Jurkat, Clone E6-1 (cell line): ENCODE data around the gene DBX2. TPM values are rescaled to one million over a fixed set of nuclear protein-coding genes. Genes with fewer than 3 reads are reported as not detected.
"Not testable (repeated sequence)": the region's sequence is repeated elsewhere in the genome, so short reads cannot be mapped to it uniquely, and the experiment has no call there.

Source experiments
- DNase-seq: peaks from one replicate; pipeline ENCODE4 v3.0.0-alpha.2; 2011; ENCODE audit warnings: low read depth, low spot score
- H3K4me3 ChIP-seq: 2 replicates; pipeline ENCODE4 v1.5.1; 2011; ENCODE audit warnings: mild to moderate bottlenecking, low read length, control low read depth, moderate library complexity
- polyA plus RNA-seq: library from polyadenylated mRNA; unstranded; fragments of >200 nt; gene quantifications from one replicate; pipeline ENCODE4 v1.2.1, GENCODE V29; 2012; ENCODE audit warnings: missing spikeins; ENCODE audit not compliant: insufficient read length, insufficient read depth

Gene DBX2
- not detected for polyA plus RNA-seq

GRCh38 chr12:45050751-45051571 is at the start of gene DBX2:
Gene DBX2, minus strand, starts transcription at chr12:45051099. Its CDS starts 172 bp downstream, at chr12:45050927.
- no peak for DNase-seq
- H3K4me3 ChIP-seq = no peak within 1 kb of the TSS

GRCh38 chr12:45098766-45099165 is 47.9 kb upstream of the DBX2 start:
- DNase-seq = no peak
- no peak overlapping the region for H3K4me3 ChIP-seq

DNA sequence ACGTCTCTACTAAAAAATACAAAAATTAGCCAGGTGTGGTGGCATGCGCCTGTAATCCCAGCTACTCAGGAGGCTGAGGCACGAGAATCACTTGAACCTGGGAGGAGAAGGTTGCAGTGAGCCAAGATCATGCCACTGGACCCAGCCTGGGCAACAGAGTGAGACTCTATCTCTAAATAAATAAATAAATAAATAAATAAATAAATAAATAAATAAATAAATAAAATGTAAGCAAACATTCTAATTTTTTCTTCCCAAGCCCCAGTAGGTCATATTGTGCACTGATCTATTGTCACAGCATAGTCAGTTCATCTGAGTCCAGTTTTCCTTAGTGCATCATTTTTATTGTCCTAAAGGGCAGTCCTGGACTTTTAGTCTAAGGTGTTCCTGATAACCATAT is 44.5 kb upstream of the DBX2 start:
- not testable (repeated sequence) for H3K4me3 ChIP-seq, DNase-seq

DNA sequence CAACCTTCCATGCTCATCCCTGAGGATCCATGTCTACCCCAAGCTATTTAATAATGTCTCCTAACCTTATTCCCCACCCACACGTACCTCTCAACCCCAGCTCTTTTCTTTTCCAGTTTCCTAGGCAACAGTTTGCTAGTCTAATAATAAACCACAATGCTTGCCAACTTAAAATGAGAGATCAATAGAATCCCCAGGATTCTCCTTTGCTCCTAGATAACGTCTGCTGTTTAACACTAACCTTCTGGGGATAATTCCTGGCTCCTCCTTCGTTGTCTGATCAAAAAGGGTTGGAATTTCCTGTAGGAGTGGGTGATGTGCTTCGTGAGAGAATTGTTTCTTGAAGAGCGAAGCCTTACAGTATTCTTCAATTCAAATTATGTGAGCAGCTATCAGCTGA is 42.2 kb upstream of the DBX2 start:
- no peak overlapping the region for H3K4me3 ChIP-seq
- no peak for DNase-seq

- H3K4me3 ChIP-seq = no peak overlapping the region
- no peak for DNase-seq
These were observed 38.6 kb upstream of the DBX2 start for GRCh38 chr12:45089411-45090075.

DNA sequence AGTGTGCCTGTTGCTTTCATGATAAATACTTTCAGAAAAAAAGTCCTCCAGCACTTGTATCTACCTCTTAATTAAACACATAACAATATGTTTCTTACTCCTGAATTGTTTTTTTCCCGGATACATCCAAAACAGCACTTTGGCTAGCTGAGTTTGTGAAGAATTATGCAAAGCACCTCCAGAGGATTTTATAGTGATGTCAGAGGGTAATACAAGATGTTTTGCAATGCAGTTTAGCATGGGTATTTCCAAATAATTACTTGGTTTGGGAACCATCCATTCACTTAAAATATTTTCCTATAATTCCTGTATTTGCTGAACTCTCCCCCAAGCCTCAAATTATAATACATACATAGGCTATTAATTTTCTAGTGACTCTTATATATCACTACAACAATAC is 37.7 kb upstream of the DBX2 start:
- no peak overlapping the region for H3K4me3 ChIP-seq
- DNase-seq = no peak

DNA sequence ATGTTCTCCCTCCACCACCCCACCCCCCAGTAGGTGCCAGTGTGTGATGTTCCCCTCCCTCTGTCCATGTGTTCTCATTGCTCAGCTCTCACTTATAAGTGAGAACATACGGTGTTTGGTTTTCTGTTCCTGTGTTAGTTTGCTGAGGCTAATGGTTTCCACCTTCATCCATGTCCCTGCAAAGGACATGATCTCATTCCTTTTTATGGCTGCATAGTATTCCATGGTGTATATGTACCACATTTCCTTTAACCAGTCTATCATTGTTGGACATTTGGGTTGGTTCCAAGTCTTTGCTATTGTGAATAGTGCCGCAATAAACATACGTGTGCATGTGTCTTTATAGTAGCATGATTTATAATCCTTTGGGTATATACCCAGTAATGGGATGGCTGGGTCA is 33.3 kb upstream of the DBX2 start:
- not testable (repeated sequence) for H3K4me3 ChIP-seq, DNase-seq

DNA sequence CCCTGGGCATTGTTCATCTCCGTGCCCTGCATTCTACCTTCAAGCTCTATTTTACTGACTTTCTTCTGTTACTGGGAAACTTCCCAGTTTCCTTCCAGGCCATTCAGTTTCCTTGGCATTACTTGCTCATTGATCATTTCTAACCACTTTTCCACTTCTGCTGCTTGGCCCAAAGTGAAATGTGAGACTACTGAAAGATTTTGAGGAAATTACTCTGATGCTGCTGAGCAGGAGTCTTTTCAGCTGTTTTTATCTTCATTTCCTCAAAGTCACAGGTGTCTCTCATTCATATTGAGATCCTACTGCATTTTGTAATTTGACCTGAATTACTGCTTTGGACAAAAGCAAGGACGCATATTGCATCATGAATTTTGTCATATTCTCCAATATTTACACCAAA is 26.4 kb upstream of the DBX2 start:
- no peak for DNase-seq
- H3K4me3 ChIP-seq = no peak overlapping the region

- no peak overlapping the region for H3K4me3 ChIP-seq
- no peak for DNase-seq
These were observed 25.6 kb upstream of the DBX2 start for GRCh38 chr12:45076417-45077026.

DNA sequence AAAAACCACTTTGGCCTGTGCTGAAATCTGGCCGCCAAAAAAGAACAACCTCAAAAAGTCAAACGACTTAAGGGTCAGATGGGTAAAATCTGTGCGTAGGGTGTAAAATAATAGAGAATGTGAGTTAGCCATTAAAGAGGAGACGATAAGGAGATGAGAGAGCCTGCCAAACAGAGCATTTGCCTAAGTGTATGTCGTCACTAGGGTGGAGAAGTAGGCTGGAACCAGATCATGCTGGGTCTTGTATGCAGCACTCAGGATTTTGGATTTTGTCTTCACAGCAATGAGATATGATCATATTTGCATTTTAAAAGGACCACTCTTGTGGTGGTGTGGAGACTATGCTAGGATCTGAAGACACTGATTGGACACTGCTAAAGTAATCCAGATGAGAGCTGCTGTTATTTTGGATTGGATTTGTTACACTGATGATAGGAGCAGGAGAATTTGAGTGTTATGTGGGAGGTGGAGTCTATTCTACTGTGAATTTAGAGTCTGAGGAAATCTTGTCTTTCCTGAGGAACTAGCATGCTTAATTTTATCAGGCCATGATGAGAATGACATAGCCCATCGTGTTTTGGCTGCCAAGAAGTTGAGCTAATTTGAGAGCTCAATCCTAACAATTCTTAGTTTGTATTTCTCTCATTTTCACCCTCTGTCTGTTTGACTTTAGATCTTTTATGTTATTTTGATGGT is 24.8 kb upstream of the DBX2 start:
- DNase-seq = no peak
- H3K4me3 ChIP-seq = no peak overlapping the region

GRCh38 chr12:45065125-45065626 is 14.3 kb upstream of the DBX2 start:
- no peak overlapping the region for H3K4me3 ChIP-seq
- DNase-seq = no peak

- DNase-seq = no peak
- H3K4me3 ChIP-seq = no peak overlapping the region
These were observed 10.1 kb upstream of the DBX2 start for GRCh38 chr12:45060976-45061375.

GRCh38 chr12:45051572-45052125 is 750 bp upstream of the DBX2 start:
- H3K4me3 ChIP-seq = no peak overlapping the region
- DNase-seq = no peak

DNA sequence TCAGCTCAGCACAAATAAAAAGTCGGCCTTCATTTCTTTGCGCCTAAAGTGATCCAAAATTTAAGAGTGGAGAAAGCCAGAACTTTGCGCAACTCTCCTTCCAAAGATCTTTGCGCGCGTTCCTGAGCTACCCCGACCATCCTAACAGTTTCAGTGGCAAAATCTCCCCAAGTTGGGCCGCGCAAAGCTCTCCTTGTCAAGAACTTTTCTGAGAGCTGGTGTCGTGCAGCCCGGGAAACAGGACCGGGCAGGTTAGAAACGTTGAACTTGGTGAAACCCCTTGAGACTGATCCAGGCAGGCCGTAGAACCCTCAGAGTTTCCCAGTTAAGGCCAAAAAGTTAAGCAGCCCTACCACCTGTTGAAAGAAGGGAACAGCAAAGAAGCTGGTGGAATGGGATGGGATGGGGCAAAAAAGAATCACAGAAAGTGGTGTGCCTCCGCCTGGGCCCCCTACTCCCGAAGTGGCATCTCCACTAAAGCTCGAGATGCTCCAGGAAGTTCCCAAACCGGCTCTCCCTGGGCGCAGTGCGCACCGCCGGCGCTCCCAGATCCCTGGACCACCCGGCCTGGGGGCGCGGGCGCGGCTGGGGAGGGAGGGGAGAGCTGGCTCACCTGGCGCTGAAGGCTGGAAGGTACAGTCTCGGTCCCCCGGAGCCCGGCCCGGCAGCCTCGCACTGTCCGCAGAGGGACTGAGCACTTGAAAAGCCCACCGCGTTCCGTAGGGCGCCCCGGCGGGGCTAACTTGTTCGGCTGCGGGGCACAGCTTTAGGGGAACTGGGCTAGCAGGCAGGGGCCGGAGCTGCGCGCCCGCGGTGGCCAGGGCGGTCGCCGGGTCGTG is 768 bp downstream of the DBX2 start:
- H3K4me3 ChIP-seq = no peak overlapping the region
- DNase-seq = no peak

DNA sequence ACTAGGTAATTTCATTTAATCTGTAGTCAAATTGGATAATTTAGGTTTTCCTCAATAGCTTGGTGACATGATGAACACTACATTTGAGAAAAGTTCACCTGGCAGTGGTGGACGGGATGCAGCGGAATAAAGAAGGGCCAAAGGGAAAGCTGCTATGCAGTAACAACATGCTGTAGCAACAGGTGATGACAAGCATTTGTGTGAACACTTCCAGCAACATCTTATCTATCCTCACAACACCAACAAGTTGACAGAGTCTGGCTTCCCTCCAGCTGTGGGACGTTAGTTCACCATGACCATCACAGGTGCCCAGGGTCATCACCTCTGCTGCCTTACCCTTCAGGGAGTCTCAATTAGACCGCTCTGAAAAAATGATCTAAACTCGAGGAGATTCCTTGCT is 8.3 kb downstream of the DBX2 start:
- no peak for DNase-seq
- no peak overlapping the region for H3K4me3 ChIP-seq

DNA sequence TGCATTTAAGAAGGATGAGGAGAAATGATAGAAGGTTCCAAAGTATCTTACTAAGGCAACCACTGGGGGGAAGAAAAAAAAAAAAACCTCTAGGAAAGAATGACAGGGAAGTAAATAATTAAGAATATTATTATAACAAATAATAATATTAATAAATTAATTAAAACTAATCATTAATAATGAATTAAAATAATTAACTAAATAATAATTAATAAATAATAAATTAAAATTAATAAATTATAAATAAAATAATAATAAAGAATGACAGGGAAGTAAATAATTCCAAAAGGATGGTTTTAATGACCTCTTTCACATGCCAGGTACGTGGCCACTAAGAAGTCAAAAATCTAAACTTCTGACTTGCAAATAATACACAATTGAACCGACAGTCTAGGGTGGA is 9.9 kb downstream of the DBX2 start:
- no peak overlapping the region for H3K4me3 ChIP-seq
- DNase-seq = no peak

- no peak for DNase-seq
- H3K4me3 ChIP-seq = no peak overlapping the region
These were observed 11.1 kb downstream of the DBX2 start for GRCh38 chr12:45039757-45040156.

- H3K4me3 ChIP-seq = no peak overlapping the region
- DNase-seq = no peak
These were observed 16.0 kb downstream of the DBX2 start for GRCh38 chr12:45034861-45035265.
